OCI-LY3 (cell line): ENCODE results near the gene RACGAP1.

ENCODE experiments used
- H2AFZ ChIP-seq: fragments of 200-600, 300-600 bp; shearing (Covaris generic); 2 replicates; pipeline ENCODE4 v1.6.0; 2014; ENCODE audit warnings: antibody characterized with exemption, low read depth, low read length
- H3K27ac ChIP-seq: fragments of 200-600, 300-600 bp; sonication (generic); 2 replicates; pipeline ENCODE4 v1.5.1; 2014; ENCODE audit warnings: mild to moderate bottlenecking, low read length, moderate library complexity, mixed read lengths
- H3K27me3 ChIP-seq: fragments of 200-600, 300-600 bp; sonication (generic); 2 replicates; pipeline ENCODE4 v1.6.1; 2014; ENCODE audit warnings: low read depth, low read length, mixed read lengths
- H3K36me3 ChIP-seq: fragments of 200-600, 300-600 bp; sonication (generic); replicated peaks from 2 replicates; pipeline ENCODE3; 2014; ENCODE audit warnings: low read depth, low read length, mixed read lengths
- H3K4me1 ChIP-seq: fragments of 300-600, 200-600 bp; sonication (generic); 2 replicates; pipeline ENCODE4 v1.6.1; 2014; ENCODE audit warnings: low read length, mixed read lengths
- H3K4me2 ChIP-seq: fragments of 200-600, 300-600 bp; sonication (generic); 2 replicates; pipeline ENCODE4 v1.6.1; 2014; ENCODE audit warnings: low read length, mixed read lengths
- H3K4me3 ChIP-seq: fragments of 300-600, 200-600 bp; sonication (generic); 2 replicates; pipeline ENCODE4 v1.5.1; 2014; ENCODE audit warnings: antibody characterized with exemption, mild to moderate bottlenecking, low read length, moderate library complexity
- H3K79me2 ChIP-seq: fragments of 300-600, 200-600 bp; shearing (Covaris generic); 2 replicates; pipeline ENCODE4 v1.6.1; 2014; ENCODE audit warnings: mild to moderate bottlenecking, low read length, mixed read lengths
- H3K9ac ChIP-seq: fragments of 300-600, 200-600 bp; shearing (Covaris generic); 2 replicates; pipeline ENCODE4 v1.6.0; 2014; ENCODE audit warnings: mild to moderate bottlenecking, low read length, moderate library complexity
- H3K9me3 ChIP-seq: fragments of 200-600, 300-600 bp; shearing (Covaris generic); 2 replicates; pipeline ENCODE4 v1.6.1; 2014; ENCODE audit warnings: low read length, mixed read lengths; ENCODE audit not compliant: insufficient read depth
- H4K20me1 ChIP-seq: fragments of 200-600, 300-600 bp; sonication (generic); 2 replicates; pipeline ENCODE4 v1.6.1; 2016; ENCODE audit warnings: low read length, mixed read lengths; ENCODE audit not compliant: insufficient read depth
- CTCF ChIP-seq: fragments of 200-600, 300-600 bp; sonication (generic); IDR thresholded peaks from 2 replicates; pipeline ENCODE4 v1.5.1; 2014; ENCODE audit warnings: antibody characterized with exemption, low read length, low read depth
- EZH2phosphoT487 ChIP-seq: fragments of 200-600 bp; shearing (Covaris generic); IDR thresholded peaks from 2 replicates; pipeline ENCODE4 v1.6.1; 2018; ENCODE audit warnings: antibody characterized with exemption, mixed run types, low read depth

Gene RACGAP1

GRCh38 chr12:50021031-50021430 is 4.3 kb downstream of the RACGAP1 start:
- Histone ChIP-seq H2AFZ (no peak overlapping the region), H3K9me3 (no peaks in the 10 kb centered on the region), H3K79me2 (peaks cover 92% of the 10 kb centered on the region), H3K9ac (no peak overlapping the region), H3K4me1 (peaks cover 8% of the 10 kb centered on the region), H3K27ac (no peak overlapping the region), H4K20me1 (peaks cover 49% of the 10 kb centered on the region), H3K4me2 (no peak overlapping the region), H3K27me3 (no peaks in the 10 kb centered on the region), H3K36me3 (peaks cover 30% of the 10 kb centered on the region), H3K4me3 (no peak overlapping the region)
- TF ChIP-seq EZH2phosphoT487: no peak
- no peak for TF ChIP-seq CTCF

- no peak overlapping the region for H3K4me3 ChIP-seq
Measured at GRCh38 chr12:50019524-50019923, 5.8 kb downstream of the RACGAP1 start.

DNA sequence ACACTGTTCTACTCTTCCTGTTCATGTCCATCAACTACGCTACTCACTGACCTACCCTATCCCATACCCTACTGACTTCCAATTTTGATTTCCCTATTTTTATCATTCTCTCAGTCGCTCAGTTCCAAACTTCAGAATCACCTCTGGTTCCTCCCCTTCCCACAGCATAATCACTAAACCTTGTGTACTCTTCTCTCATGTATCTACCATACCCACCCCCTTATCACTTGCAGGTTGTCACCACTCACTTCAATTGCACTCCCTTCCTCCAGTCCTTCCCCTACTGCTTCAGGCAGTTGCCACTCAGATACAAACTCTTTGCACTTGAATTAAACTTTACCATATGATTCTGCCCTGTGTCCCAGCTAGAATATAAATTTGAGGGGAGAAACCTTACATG is 6.3 kb downstream of the RACGAP1 start:
- H2AFZ ChIP-seq: no peak overlapping the region
- no peaks in the 10 kb centered on the region for H3K27me3 ChIP-seq
- TF ChIP-seq EZH2phosphoT487 (no peak), CTCF (no peak)
- peaks cover 96% of the 10 kb centered on the region for H3K79me2 ChIP-seq
- H4K20me1 ChIP-seq: peaks cover 49% of the 10 kb centered on the region
- no peak overlapping the region for H3K4me3 ChIP-seq
- H3K4me1 ChIP-seq: peaks cover 12% of the 10 kb centered on the region
- no peak overlapping the region for H3K9ac ChIP-seq
- no peak overlapping the region for H3K27ac ChIP-seq
- H3K36me3 ChIP-seq: peaks cover 39% of the 10 kb centered on the region
- H3K9me3 ChIP-seq: no peaks in the 10 kb centered on the region
- no peak overlapping the region for H3K4me2 ChIP-seq

More at GRCh38 chr12:50019524-50019923, 5.8 kb downstream of the RACGAP1 start:
- Histone ChIP-seq H3K9me3 (no peaks in the 10 kb centered on the region), H3K36me3 (peaks cover 34% of the 10 kb centered on the region), H3K79me2 (peaks cover 96% of the 10 kb centered on the region), H3K9ac (no peak overlapping the region), H2AFZ (no peak overlapping the region), H3K27me3 (no peaks in the 10 kb centered on the region), H4K20me1 (peaks cover 49% of the 10 kb centered on the region), H3K4me2 (no peak overlapping the region), H3K4me1 (peaks cover 10% of the 10 kb centered on the region), H3K27ac (no peak overlapping the region)
- no peak for TF ChIP-seq CTCF
- TF ChIP-seq EZH2phosphoT487: no peak

DNA sequence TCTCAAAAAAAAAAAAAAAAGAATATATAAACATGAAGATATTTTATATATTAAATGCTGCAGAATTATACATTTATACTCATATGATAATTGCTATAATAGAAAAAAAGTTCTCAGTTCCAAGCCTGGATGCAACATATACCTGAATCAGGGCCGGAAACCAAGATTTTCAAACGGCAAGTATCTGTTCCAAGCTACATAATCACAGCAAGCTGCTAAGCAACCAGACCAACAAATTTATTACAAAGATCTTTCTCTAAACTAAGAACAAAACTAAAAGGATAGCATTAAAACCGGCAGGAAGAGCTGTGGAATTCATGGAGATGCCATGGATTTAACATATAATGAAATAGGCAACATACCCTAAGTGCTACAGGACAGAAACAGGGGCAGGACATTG is 7.1 kb downstream of the RACGAP1 start:
- no peak overlapping the region for H3K4me3 ChIP-seq
- peaks cover 42% of the 10 kb centered on the region for H3K36me3 ChIP-seq
- no peaks in the 10 kb centered on the region for H3K9me3 ChIP-seq
- H3K79me2 ChIP-seq: peaks cover 96% of the 10 kb centered on the region
- H3K4me1 ChIP-seq: peaks cover 15% of the 10 kb centered on the region
- no peak overlapping the region for H3K4me2 ChIP-seq
- H4K20me1 ChIP-seq: peaks cover 48% of the 10 kb centered on the region
- H2AFZ ChIP-seq: no peak overlapping the region
- no peak for TF ChIP-seq CTCF
- no peak for TF ChIP-seq EZH2phosphoT487
- no peaks in the 10 kb centered on the region for H3K27me3 ChIP-seq
- H3K27ac ChIP-seq: no peak overlapping the region
- H3K9ac ChIP-seq: no peak overlapping the region
